ENCODE data around the gene SLC38A3. TPM values are rescaled to one million over a fixed set of nuclear protein-coding genes. Genes with fewer than 3 reads are reported as not detected.

Gene SLC38A3
- total RNA-seq: not detected

- no peak for DNase-seq (ENCODE audit: low spot score in 2 of 2)
- Histone ChIP-seq H3K27ac (no peak within 1 kb of the TSS), H3K27me3 (no peaks in the 10 kb centered on the region), H3K4me1 (peaks cover 12 to 15% of the 10 kb centered on the region in 2 donors), H3K4me3 (peak within 1 kb of the TSS; percentile 55 to 72), H3K9me3 (no peaks in the 10 kb centered on the region), H3K36me3 (no peaks in the 10 kb centered on the region)
- intact Hi-C loops (cut with DNase I): no loop called here
- TF ChIP-seq CTCF (IDR thresholded peaks at IDR 0.05): no peak
Measured at GRCh38 chr3:50204804-50205412, at the start of gene SLC38A3. SLC38A3 (plus strand) TSS chr3:50205271; CDS start chr3:50214200, 8,929 bp downstream.

GRCh38 chr3:50155491-50155878 is 49.6 kb upstream of the SLC38A3 start:
- H3K9me3 ChIP-seq: no peaks in the 10 kb centered on the region
- no peak for DNase-seq (ENCODE audit: low spot score in 2 of 2)

GRCh38 chr3:50155891-50156290 is 49.2 kb upstream of the SLC38A3 start:
- H3K9me3 ChIP-seq: no peaks in the 10 kb centered on the region
- DNase-seq (ENCODE audit: low spot score in 2 of 2): no peak
- H3K27me3 ChIP-seq: no peaks in the 10 kb centered on the region
- no peaks in the 10 kb centered on the region for H3K36me3 ChIP-seq
- intact Hi-C loops (cut with DNase I): loop anchor here (1.0 to 2.0 kb wide), 4 partner anchors 9 to 35 kb away; no protein-coding TSS in a partner anchor
- TF ChIP-seq CTCF (IDR thresholded peaks at IDR 0.05): no peak
- H3K4me3 ChIP-seq: peak overlapping the region; percentile 62 to 75
- H3K4me1 ChIP-seq: peaks cover 17 to 48% of the 10 kb centered on the region in 2 donors
- H3K27ac ChIP-seq: peak overlapping the region in 1 of 2 donors; percentile 94

More at GRCh38 chr3:50155491-50155878, 49.6 kb upstream of the SLC38A3 start:
- no peak for TF ChIP-seq CTCF (IDR thresholded peaks at IDR 0.05)
- H3K36me3 ChIP-seq: no peaks in the 10 kb centered on the region
- H3K4me3 ChIP-seq: peak overlapping the region; percentile 62 to 75
- H3K27ac ChIP-seq: peak overlapping the region in 1 of 2 donors; percentile 62
- H3K4me1 ChIP-seq: peaks cover 17 to 45% of the 10 kb centered on the region in 2 donors
- H3K27me3 ChIP-seq: no peaks in the 10 kb centered on the region
- intact Hi-C loops (cut with DNase I): loop anchor here (1.0 to 2.0 kb wide), 3 partner anchors 10 to 35 kb away; no protein-coding TSS in a partner anchor

- peaks cover 17 to 51% of the 10 kb centered on the region in 2 donors for H3K4me1 ChIP-seq
- no peak for TF ChIP-seq CTCF (IDR thresholded peaks at IDR 0.05)
- no peaks in the 10 kb centered on the region for H3K36me3 ChIP-seq
- intact Hi-C loops (cut with DNase I): loop anchor here (2.0 kb wide), 1 partner anchor 14 kb away; no protein-coding TSS in a partner anchor
- H3K9me3 ChIP-seq: no peaks in the 10 kb centered on the region
- peak overlapping the region; percentile 88 to 94 for H3K27ac ChIP-seq
- peak overlapping the region; percentile 45 to 75 for H3K4me3 ChIP-seq
- H3K27me3 ChIP-seq: no peaks in the 10 kb centered on the region
- no peak for DNase-seq (ENCODE audit: low spot score in 2 of 2)
Measured at GRCh38 chr3:50156549-50157493, 48.2 kb upstream of the SLC38A3 start.

GRCh38 chr3:50157827-50158529 is 47.1 kb upstream of the SLC38A3 start:
- Histone ChIP-seq H3K9me3 (no peaks in the 10 kb centered on the region), H3K27me3 (no peaks in the 10 kb centered on the region), H3K36me3 (no peaks in the 10 kb centered on the region), H3K4me1 (peaks cover 20 to 63% of the 10 kb centered on the region in 2 donors), H3K4me3 (peak overlapping the region in 1 of 2 donors; percentile 75), H3K27ac (peak overlapping the region; percentile 88 to 94)
- DNase-seq (ENCODE audit: low spot score in 2 of 2): peak in 1 of 2 donors; percentile 74
- intact Hi-C loops (cut with DNase I): loop anchor here (2.0 kb wide), 1 partner anchor 13 kb away; no protein-coding TSS in a partner anchor
- no peak for TF ChIP-seq CTCF (IDR thresholded peaks at IDR 0.05)

All from ascending aorta (tissue), 2 donors.